NCI-H1092 treated with DMSO at 0.1 percent for 48 hours (cell line): ENCODE results near the gene SLC23A3.

ENCODE experiments used
- DNase-seq: peaks from one replicate; lab custom pipeline; 2025; lab: John Stamatoyannopoulos, UW

Gene SLC23A3

GRCh38 chr2:219175928-219176817 is 6.3 kb upstream of the SLC23A3 start:
- DNase-seq: peak; percentile 14

- no peak for DNase-seq
Observed at GRCh38 chr2:219175486-219175885, 5.7 kb upstream of the SLC23A3 start.

GRCh38 chr2:219174801-219175200 is 5.0 kb upstream of the SLC23A3 start:
- DNase-seq: no peak

GRCh38 chr2:219174146-219174545 is 4.3 kb upstream of the SLC23A3 start:
- DNase-seq: no peak

- no peak for DNase-seq
Observed at GRCh38 chr2:219173176-219173575, 3.3 kb upstream of the SLC23A3 start.

- DNase-seq: no peak
Observed at GRCh38 chr2:219172231-219173154, 2.7 kb upstream of the SLC23A3 start.

GRCh38 chr2:219171231-219171651 is 1.4 kb upstream of the SLC23A3 start:
- no peak for DNase-seq

GRCh38 chr2:219168932-219169331 is 897 bp downstream of the SLC23A3 start:
- DNase-seq: no peak

GRCh38 chr2:219168526-219168925 is 1.3 kb downstream of the SLC23A3 start:
- no peak for DNase-seq

- DNase-seq: no peak
Observed at GRCh38 chr2:219167997-219168396, 1.8 kb downstream of the SLC23A3 start.

GRCh38 chr2:219165058-219165911 is 4.5 kb downstream of the SLC23A3 start:
- DNase-seq: no peak

GRCh38 chr2:219163156-219163555 is 6.7 kb downstream of the SLC23A3 start:
- DNase-seq: no peak

GRCh38 chr2:219161097-219161496 is 8.7 kb downstream of the SLC23A3 start:
- DNase-seq: no peak

GRCh38 chr2:219160186-219161017 is 9.4 kb downstream of the SLC23A3 start, which contains the start of gene NHEJ1:
Gene NHEJ1 (minus strand): TSS chr2:219160815. CDS start chr2:219158362, 2,453 bp downstream.
- peak; percentile 88 for DNase-seq

- DNase-seq: no peak
Observed at GRCh38 chr2:219159771-219160185, 10.1 kb downstream of the SLC23A3 start.

- DNase-seq: no peak
Observed at GRCh38 chr2:219158586-219158985, 11.2 kb downstream of the SLC23A3 start.

- no peak for DNase-seq
Observed at GRCh38 chr2:219158025-219158424, 11.8 kb downstream of the SLC23A3 start.

GRCh38 chr2:219157396-219157795 is 12.4 kb downstream of the SLC23A3 start:
- no peak for DNase-seq

- DNase-seq: peak; percentile 57
Observed at GRCh38 chr2:219155054-219155644, 14.7 kb downstream of the SLC23A3 start.

GRCh38 chr2:219149667-219150066 is 20.2 kb downstream of the SLC23A3 start:
- DNase-seq: peak; percentile 53
